ENCODE data around the gene MSI1. TPM values are rescaled to one million over a fixed set of nuclear protein-coding genes. Genes with fewer than 3 reads are reported as not detected.

Gene MSI1
- total RNA-seq, 4 donors from 2014 or later = 0.16 to 9.2 (median 0.70) TPM

GRCh38 chr12:120321382-120322202 lies 47.4 kb downstream of the MSI1 start:
- no peak overlapping the region for H3K4me3 ChIP-seq
- H3K27me3 ChIP-seq = no peaks in the 10 kb centered on the region
- H3K9me3 ChIP-seq = no peaks in the 10 kb centered on the region
- H3K27ac ChIP-seq = no peak overlapping the region
- TF ChIP-seq EP300 (IDR thresholded peaks at IDR 0.05) (no peak), POLR2AphosphoS5 (IDR thresholded peaks at IDR 0.05) (no peak), POLR2A (IDR thresholded peaks at IDR 0.05) (no peak)
- TF ChIP-seq, protein P1, sequence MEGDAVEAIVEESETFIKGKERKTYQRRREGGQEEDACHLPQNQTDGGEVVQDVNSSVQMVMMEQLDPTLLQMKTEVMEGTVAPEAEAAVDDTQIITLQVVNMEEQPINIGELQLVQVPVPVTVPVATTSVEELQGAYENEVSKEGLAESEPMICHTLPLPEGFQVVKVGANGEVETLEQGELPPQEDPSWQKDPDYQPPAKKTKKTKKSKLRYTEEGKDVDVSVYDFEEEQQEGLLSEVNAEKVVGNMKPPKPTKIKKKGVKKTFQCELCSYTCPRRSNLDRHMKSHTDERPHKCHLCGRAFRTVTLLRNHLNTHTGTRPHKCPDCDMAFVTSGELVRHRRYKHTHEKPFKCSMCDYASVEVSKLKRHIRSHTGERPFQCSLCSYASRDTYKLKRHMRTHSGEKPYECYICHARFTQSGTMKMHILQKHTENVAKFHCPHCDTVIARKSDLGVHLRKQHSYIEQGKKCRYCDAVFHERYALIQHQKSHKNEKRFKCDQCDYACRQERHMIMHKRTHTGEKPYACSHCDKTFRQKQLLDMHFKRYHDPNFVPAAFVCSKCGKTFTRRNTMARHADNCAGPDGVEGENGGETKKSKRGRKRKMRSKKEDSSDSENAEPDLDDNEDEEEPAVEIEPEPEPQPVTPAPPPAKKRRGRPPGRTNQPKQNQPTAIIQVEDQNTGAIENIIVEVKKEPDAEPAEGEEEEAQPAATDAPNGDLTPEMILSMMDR (IDR thresholded peaks at IDR 0.05) = no peak
- 52 to 61% methylated on average over 6 to 10 of the region's 13 CpGs for WGBS, 2 donors (ENCODE audit: low coverage in 1 of 2)
- ATAC-seq = no peak
- no peaks in the 10 kb centered on the region for H3K36me3 ChIP-seq
- H3K4me1 ChIP-seq = peaks cover 0 to 23% (median 2%) of the 10 kb centered on the region in 3 donors

- ATAC-seq = peak; percentile 100
- WGBS, 2 donors (ENCODE audit: low coverage in 1 of 2) = 0 to 1% methylated on average over 14 to 31 of the region's 42 CpGs
- H3K4me1 ChIP-seq = peaks cover 0 to 17% (median 0%) of the 10 kb centered on the region in 3 donors
- no peaks in the 10 kb centered on the region for H3K27me3 ChIP-seq
- no peaks in the 10 kb centered on the region for H3K9me3 ChIP-seq
- TF ChIP-seq EP300 (IDR thresholded peaks at IDR 0.05) (no peak), POLR2A (IDR thresholded peaks at IDR 0.05) (peak; percentile 58 to 67), POLR2AphosphoS5 (IDR thresholded peaks at IDR 0.05) (peak; percentile 81)
- TF ChIP-seq, protein P1 (IDR thresholded peaks at IDR 0.05) = peak in 3 of 4 experiments; percentile 71 to 85 (median 81)
- peak overlapping the region; percentile 25 to 88 (median 83) for H3K27ac ChIP-seq
- peak overlapping the region; percentile 45 to 62 for H3K4me3 ChIP-seq
- no peaks in the 10 kb centered on the region for H3K36me3 ChIP-seq
These were observed 51.5 kb downstream of the MSI1 start for GRCh38 chr12:120317224-120318105.

DNA sequence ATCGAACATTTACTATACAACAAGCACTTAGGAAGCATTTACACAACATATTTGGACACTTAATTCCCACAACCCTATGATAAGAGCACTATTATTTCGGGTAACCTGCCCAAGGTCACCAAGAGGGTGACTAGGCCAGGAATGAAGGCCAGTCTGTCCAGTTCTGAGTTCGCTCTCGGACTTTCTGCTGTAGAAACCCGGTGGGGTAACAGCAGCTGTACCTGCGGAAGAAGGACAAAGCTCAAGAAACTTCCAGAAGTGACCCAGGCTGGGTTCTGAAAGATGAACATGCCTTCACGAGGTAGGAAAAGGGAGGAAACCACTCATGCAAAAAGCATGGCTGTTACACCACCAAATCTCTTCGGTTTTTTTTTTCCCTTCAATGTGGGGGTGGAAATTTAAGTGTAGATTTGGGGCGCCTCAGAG lies 52.2 kb downstream of the MSI1 start:
- Histone ChIP-seq H3K9me3 (no peaks in the 10 kb centered on the region), H3K27me3 (no peaks in the 10 kb centered on the region), H3K4me3 (peak overlapping the region; percentile 45 to 62), H3K27ac (peak overlapping the region; percentile 25 to 88 (median 83)), H3K36me3 (no peaks in the 10 kb centered on the region), H3K4me1 (peaks cover 0 to 17% (median 0%) of the 10 kb centered on the region in 3 donors)
- ATAC-seq = no peak
- WGBS, 2 donors (ENCODE audit: low coverage in 1 of 2) = 25 to 49% methylated on average over 4 to 9 of the region's 9 CpGs
- TF ChIP-seq POLR2AphosphoS5 (IDR thresholded peaks at IDR 0.05) (no peak), POLR2A (IDR thresholded peaks at IDR 0.05) (no peak)

DNA sequence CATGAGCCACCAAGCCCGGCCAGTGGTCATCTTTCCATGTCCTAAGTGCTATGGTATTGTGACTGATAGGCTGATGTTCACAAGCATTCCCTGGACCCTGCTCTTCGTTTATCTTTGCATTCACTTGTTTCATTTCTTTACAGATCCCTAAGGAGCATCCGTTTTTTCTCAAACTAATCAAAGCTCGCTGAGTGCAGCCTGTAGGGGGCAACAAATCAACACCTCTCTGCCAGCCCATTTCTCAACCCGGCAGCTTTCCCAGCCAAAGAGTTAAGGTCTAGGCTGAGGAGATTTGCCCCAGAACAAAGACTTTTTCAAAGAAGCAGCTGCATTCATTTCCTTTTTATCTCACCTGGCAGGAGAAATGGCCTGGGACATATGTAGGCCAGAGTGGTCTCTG lies 54.7 kb downstream of the MSI1 start:
- no peak for ATAC-seq
- Histone ChIP-seq H3K4me1 (peaks cover 0 to 17% (median 0%) of the 10 kb centered on the region in 3 donors), H3K27me3 (no peaks in the 10 kb centered on the region), H3K9me3 (no peaks in the 10 kb centered on the region), H3K4me3 (no peak overlapping the region), H3K27ac (no peak overlapping the region), H3K36me3 (no peaks in the 10 kb centered on the region)
- TF ChIP-seq, protein P1 (IDR thresholded peaks at IDR 0.05) = no peak
- TF ChIP-seq POLR2AphosphoS5 (IDR thresholded peaks at IDR 0.05) (no peak), POLR2A (IDR thresholded peaks at IDR 0.05) (no peak)
- 67 to 100% methylated on average over 1 to 5 of the region's 5 CpGs for WGBS, 2 donors (ENCODE audit: low coverage in 1 of 2)
